WTC11 (cell line): ENCODE measurements around the gene ELFN2. TPM values are rescaled to one million over a fixed set of nuclear protein-coding genes. Genes with fewer than 3 reads are reported as not detected.

Source experiments
- ATAC-seq: fragments of 200-7000 bp; cut with Tn5 transposase; 2 replicates; pipeline ENCODE4 v1.10.0; 2021; ENCODE audit warnings: mild to moderate bottlenecking, moderate library complexity
- CTCF ChIA-PET: fragments of 300-600 bp; sonication (Branson Sonifier 250); formaldehyde crosslinking; loops from one replicate; lab custom pipeline; 2021; ENCODE audit warnings: antibody characterized with exemption; lab: Charles Lee
- POLR2A ChIA-PET: fragments of 350-600 bp; sonication (Branson Sonifier 250); formaldehyde crosslinking; loops from one replicate; lab custom pipeline; 2021; ENCODE audit warnings: antibody characterized with exemption; lab: Charles Lee
- DNase-seq: peaks from one replicate; pipeline ENCODE4 v3.0.0; 2021; ENCODE audit warnings: low spot score
- H3K27ac Mint-ChIP-seq: 2 replicates; pipeline ENCODE4 v1.8.0; 2021; ENCODE audit warnings: mixed read lengths
- H3K27me3 Mint-ChIP-seq: 2 replicates; pipeline ENCODE4 v1.8.0; 2021; ENCODE audit warnings: low read depth, mild to moderate bottlenecking, moderate library complexity, mixed read lengths
- H3K36me3 Mint-ChIP-seq: 2 replicates; pipeline ENCODE4 v1.8.0; 2021; ENCODE audit warnings: mixed read lengths
- H3K4me1 Mint-ChIP-seq: 2 replicates; pipeline ENCODE4 v1.8.0; 2022; ENCODE audit warnings: mixed read lengths
- H3K4me3 Mint-ChIP-seq: 2 replicates; pipeline ENCODE4 v1.8.0; 2021; ENCODE audit warnings: mild to moderate bottlenecking, moderate library complexity, mixed read lengths
- H3K9me3 Mint-ChIP-seq: 2 replicates; pipeline ENCODE4 v1.8.0; 2021; ENCODE audit warnings: mixed read lengths
- CBFB ChIP-seq: sonication (generic); formaldehyde crosslinking; IDR thresholded peaks from 2 replicates; pipeline ENCODE4 v1.8.1; 2022; ENCODE audit warnings: mild to moderate bottlenecking, low read depth, missing genetic modification reagents
- JUN ChIP-seq: sonication (generic); formaldehyde crosslinking; IDR thresholded peaks from 2 replicates; pipeline ENCODE4 v1.8.0; 2023; ENCODE audit warnings: mild to moderate bottlenecking, missing genetic modification reagents
- MXD4 ChIP-seq: fragments of 250-450 bp; sonication (Bioruptor Pico); IDR thresholded peaks from 2 replicates; pipeline ENCODE4 v1.8.0; 2021; ENCODE audit warnings: mild to moderate bottlenecking, moderate library complexity, borderline replicate concordance
- NR1H2 ChIP-seq: sonication (generic); formaldehyde crosslinking; IDR thresholded peaks from 2 replicates; pipeline ENCODE4 v1.9.0; 2021; ENCODE audit warnings: mild to moderate bottlenecking, moderate library complexity, missing genetic modification reagents
- RORB ChIP-seq: fragments of 250-450 bp; sonication (Bioruptor Pico); IDR thresholded peaks from 2 replicates; pipeline ENCODE4 v1.9.0; 2021; ENCODE audit warnings: mild to moderate bottlenecking
- ZNF138 ChIP-seq: sonication (generic); formaldehyde crosslinking; conservative IDR thresholded peaks from 2 replicates; pipeline ENCODE4 v1.8.1; 2022; ENCODE audit warnings: mild to moderate bottlenecking, moderate library complexity, missing genetic modification reagents
- ZNF423 ChIP-seq: fragments of 250-450 bp; sonication (Bioruptor Pico); IDR thresholded peaks from 2 replicates; pipeline ENCODE4 v2.1.2; 2022; ENCODE audit warnings: mild to moderate bottlenecking, moderate library complexity
- total RNA-seq: library from RNA; stranded (reverse); gene quantifications from 3 replicates; pipeline ENCODE4 v1.2.3, GENCODE V29; 2021
- TF ChIP-seq, protein P1 (sequence below): fragments of 250-450 bp; sonication (Bioruptor Pico); IDR thresholded peaks from 2 replicates; pipeline ENCODE4 v1.9.0; 2021; ENCODE audit warnings: moderate library complexity, mild to moderate bottlenecking, inconsistent platforms, borderline replicate concordance
- TF ChIP-seq, protein P2 (sequence below): fragments of 200-600 bp; IDR thresholded peaks from 2 replicates; pipeline ENCODE4 v1.8.0; 2022; ENCODE audit warnings: antibody characterized with exemption
- TF ChIP-seq, protein P3 (sequence below): fragments of 250-450 bp; sonication (Bioruptor Pico); IDR thresholded peaks from 2 replicates; pipeline ENCODE4 v2.1.2; 2022; ENCODE audit warnings: mild to moderate bottlenecking, moderate library complexity
- TF ChIP-seq, protein P4 (sequence below): sonication (generic); formaldehyde crosslinking; IDR thresholded peaks from 2 replicates; pipeline ENCODE4 v1.8.1; 2023; ENCODE audit warnings: mild to moderate bottlenecking, missing genetic modification reagents, borderline replicate concordance
- TF ChIP-seq, protein P5 (sequence below): sonication (generic); formaldehyde crosslinking; IDR thresholded peaks from 2 replicates; pipeline ENCODE4 v1.8.1; 2023; ENCODE audit warnings: mild to moderate bottlenecking, missing genetic modification reagents
- TF ChIP-seq, protein P6 (sequence below): sonication (generic); formaldehyde crosslinking; IDR thresholded peaks from 2 replicates; pipeline ENCODE4 v1.8.0; 2022; ENCODE audit warnings: missing genetic modification reagents
- TF ChIP-seq, protein P7 (sequence below): sonication (generic); formaldehyde crosslinking; IDR thresholded peaks from 2 replicates; pipeline ENCODE4 v1.8.1; 2023; ENCODE audit warnings: mild to moderate bottlenecking, missing genetic modification reagents, moderate library complexity

Gene ELFN2
- total RNA-seq, 1 experiment from 2014 or later: 0.87 TPM

DNA sequence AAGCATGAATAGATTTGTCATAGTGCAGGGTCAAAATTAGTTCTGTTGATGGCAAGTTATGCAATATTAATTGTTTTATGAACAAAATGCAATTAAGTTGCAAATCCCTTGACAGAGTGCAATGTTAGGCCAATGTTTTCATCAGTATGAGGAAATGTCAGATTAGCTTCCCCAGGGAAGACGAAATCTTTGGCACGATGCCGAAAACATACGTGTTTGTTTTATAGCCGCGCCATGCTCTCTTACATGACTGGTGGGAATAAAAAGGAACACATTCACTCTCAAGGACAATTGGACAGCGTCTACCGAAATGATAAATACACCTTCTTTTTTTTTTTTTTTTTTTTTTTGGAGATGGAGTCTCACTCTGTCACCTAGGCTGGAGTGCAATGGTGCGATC, 31.9 kb upstream of the ELFN2 start (continued):
- TF ChIP-seq, protein P1, sequence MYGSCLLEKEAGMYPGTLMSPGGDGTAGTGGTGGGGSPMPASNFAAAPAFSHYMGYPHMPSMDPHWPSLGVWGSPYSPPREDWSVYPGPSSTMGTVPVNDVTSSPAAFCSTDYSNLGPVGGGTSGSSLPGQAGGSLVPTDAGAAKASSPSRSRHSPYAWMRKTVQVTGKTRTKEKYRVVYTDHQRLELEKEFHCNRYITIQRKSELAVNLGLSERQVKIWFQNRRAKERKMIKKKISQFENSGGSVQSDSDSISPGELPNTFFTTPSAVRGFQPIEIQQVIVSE (CRISPR knock-in tag): no peak

DNA sequence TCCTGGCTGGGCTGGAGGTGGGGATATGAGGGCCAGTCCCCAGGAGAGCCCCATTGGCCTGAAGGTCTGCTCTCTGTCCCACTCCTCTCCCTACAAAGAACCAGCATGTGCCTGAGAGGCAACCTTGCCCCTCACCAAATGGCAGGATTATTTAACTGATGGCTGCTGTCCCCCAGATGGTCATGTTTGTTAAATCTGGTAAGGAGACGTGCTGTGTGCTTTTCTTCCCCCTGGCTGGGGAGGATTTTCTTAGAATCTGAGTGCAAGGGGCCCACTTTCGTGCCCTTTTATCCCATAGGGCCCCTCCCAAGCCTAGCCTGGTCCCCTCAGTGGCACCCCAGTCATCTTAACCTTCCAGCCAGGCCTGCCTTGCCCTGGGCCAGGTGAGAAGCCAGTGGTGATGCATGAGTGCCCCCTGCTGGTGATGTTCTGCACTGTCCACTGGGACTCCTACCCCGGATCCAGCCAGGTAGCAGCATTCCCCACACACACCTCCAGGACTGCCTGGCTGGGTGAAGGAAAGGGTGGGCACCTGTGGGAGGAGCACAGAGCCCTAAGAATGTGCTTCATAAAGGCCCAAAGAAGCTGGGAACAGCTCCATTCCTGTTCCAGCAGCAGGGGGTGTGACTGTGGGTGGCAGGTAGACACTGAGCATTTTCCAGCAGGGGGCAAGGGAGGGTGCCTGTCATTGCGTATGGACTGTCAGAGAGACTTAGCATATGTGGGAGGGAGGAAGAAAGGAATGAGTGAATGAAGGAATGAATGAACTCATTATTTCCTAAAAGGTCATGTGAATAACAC, 30.0 kb upstream of the ELFN2 start:
- TF ChIP-seq, protein P2, sequence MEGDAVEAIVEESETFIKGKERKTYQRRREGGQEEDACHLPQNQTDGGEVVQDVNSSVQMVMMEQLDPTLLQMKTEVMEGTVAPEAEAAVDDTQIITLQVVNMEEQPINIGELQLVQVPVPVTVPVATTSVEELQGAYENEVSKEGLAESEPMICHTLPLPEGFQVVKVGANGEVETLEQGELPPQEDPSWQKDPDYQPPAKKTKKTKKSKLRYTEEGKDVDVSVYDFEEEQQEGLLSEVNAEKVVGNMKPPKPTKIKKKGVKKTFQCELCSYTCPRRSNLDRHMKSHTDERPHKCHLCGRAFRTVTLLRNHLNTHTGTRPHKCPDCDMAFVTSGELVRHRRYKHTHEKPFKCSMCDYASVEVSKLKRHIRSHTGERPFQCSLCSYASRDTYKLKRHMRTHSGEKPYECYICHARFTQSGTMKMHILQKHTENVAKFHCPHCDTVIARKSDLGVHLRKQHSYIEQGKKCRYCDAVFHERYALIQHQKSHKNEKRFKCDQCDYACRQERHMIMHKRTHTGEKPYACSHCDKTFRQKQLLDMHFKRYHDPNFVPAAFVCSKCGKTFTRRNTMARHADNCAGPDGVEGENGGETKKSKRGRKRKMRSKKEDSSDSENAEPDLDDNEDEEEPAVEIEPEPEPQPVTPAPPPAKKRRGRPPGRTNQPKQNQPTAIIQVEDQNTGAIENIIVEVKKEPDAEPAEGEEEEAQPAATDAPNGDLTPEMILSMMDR: peak; percentile 96
- peak; percentile 29; the same call in 1 of the 2 replicates for TF ChIP-seq ZNF423 (CRISPR knock-in tag)
- TF ChIP-seq, protein P3, sequence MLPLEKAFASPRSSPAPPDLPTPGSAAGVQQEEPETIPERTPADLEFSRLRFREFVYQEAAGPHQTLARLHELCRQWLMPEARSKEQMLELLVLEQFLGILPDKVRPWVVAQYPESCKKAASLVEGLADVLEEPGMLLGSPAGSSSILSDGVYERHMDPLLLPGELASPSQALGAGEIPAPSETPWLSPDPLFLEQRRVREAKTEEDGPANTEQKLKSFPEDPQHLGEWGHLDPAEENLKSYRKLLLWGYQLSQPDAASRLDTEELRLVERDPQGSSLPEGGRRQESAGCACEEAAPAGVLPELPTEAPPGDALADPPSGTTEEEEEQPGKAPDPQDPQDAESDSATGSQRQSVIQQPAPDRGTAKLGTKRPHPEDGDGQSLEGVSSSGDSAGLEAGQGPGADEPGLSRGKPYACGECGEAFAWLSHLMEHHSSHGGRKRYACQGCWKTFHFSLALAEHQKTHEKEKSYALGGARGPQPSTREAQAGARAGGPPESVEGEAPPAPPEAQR (CRISPR knock-in tag): no peak
- TF ChIP-seq ZNF138 (CRISPR knock-in tag): 0 out of 2 replicates have a peak, but pooled peaks have one; percentile 25
- peak; percentile 71; the same call in 1 of the 2 replicates for TF ChIP-seq CBFB (CRISPR knock-in tag)
- TF ChIP-seq NR1H2 (CRISPR knock-in tag): no peak
- no peaks in the 10 kb centered on the region for H3K27me3 Mint-ChIP-seq
- ChIA-PET POLR2A (no interaction called here), CTCF (interaction anchor here (0.5 to 3.3 kb wide), 19 partner anchors 8 to 389 kb away, joined by 3 to 18 read pairs (median 5); no protein-coding TSS in a partner anchor)
- no peaks in the 10 kb centered on the region for H3K36me3 Mint-ChIP-seq
- no peak overlapping the region for H3K4me3 Mint-ChIP-seq
- no peaks in the 10 kb centered on the region for H3K9me3 Mint-ChIP-seq
- no peak overlapping the region for H3K27ac Mint-ChIP-seq
- ATAC-seq: peak; percentile 98
- peaks cover 2% of the 10 kb centered on the region; the same call in 1 of the 2 replicates for H3K4me1 Mint-ChIP-seq
- DNase-seq: peak; percentile 94

DNA sequence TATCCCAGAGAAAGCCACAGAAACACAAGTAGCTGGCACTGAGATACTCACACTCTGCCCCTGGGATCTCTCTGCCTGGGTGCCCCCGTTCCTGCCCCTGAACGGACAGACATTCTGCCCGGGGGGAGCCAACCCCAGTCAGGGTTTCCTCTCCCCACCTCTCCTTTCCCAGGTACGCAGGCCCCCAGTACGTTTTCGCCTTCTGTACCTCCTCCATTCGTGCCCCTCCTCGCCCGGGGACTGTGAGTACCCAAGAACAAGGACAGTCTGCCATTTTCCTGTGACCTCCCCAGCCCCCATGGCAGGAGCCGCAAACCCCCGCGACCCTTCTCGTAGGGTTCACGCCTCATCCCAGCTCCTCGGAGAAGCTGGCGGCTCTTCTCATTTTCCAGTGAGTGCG, 29.1 kb upstream of the ELFN2 start:
- Mint-ChIP-seq H3K4me1 (peaks cover 2% of the 10 kb centered on the region; the same call in 1 of the 2 replicates), H3K4me3 (no peak overlapping the region), H3K36me3 (no peaks in the 10 kb centered on the region), H3K27ac (no peak overlapping the region)
- no peak for ATAC-seq
- DNase-seq: no peak
- ChIA-PET POLR2A (interaction anchor here (0.5 kb wide), 1 partner anchor 188 kb away, joined by 3 read pairs; no protein-coding TSS in a partner anchor), CTCF (interaction anchor here (0.6 to 3.3 kb wide), 18 partner anchors 15 to 290 kb away, joined by 3 to 17 read pairs (median 4); no protein-coding TSS in a partner anchor)
- TF ChIP-seq, protein P4, sequence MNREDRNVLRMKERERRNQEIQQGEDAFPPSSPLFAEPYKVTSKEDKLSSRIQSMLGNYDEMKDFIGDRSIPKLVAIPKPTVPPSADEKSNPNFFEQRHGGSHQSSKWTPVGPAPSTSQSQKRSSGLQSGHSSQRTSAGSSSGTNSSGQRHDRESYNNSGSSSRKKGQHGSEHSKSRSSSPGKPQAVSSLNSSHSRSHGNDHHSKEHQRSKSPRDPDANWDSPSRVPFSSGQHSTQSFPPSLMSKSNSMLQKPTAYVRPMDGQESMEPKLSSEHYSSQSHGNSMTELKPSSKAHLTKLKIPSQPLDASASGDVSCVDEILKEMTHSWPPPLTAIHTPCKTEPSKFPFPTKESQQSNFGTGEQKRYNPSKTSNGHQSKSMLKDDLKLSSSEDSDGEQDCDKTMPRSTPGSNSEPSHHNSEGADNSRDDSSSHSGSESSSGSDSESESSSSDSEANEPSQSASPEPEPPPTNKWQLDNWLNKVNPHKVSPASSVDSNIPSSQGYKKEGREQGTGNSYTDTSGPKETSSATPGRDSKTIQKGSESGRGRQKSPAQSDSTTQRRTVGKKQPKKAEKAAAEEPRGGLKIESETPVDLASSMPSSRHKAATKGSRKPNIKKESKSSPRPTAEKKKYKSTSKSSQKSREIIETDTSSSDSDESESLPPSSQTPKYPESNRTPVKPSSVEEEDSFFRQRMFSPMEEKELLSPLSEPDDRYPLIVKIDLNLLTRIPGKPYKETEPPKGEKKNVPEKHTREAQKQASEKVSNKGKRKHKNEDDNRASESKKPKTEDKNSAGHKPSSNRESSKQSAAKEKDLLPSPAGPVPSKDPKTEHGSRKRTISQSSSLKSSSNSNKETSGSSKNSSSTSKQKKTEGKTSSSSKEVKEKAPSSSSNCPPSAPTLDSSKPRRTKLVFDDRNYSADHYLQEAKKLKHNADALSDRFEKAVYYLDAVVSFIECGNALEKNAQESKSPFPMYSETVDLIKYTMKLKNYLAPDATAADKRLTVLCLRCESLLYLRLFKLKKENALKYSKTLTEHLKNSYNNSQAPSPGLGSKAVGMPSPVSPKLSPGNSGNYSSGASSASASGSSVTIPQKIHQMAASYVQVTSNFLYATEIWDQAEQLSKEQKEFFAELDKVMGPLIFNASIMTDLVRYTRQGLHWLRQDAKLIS: no peak
- TF ChIP-seq, protein P5, sequence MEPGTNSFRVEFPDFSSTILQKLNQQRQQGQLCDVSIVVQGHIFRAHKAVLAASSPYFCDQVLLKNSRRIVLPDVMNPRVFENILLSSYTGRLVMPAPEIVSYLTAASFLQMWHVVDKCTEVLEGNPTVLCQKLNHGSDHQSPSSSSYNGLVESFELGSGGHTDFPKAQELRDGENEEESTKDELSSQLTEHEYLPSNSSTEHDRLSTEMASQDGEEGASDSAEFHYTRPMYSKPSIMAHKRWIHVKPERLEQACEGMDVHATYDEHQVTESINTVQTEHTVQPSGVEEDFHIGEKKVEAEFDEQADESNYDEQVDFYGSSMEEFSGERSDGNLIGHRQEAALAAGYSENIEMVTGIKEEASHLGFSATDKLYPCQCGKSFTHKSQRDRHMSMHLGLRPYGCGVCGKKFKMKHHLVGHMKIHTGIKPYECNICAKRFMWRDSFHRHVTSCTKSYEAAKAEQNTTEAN: no peak
- no peak for TF ChIP-seq JUN (CRISPR knock-in tag)
- no peak for TF ChIP-seq MXD4 (CRISPR knock-in tag)
- TF ChIP-seq ZNF423 (CRISPR knock-in tag): no peak
- no peak for TF ChIP-seq RORB (CRISPR knock-in tag)
- TF ChIP-seq, protein P6, sequence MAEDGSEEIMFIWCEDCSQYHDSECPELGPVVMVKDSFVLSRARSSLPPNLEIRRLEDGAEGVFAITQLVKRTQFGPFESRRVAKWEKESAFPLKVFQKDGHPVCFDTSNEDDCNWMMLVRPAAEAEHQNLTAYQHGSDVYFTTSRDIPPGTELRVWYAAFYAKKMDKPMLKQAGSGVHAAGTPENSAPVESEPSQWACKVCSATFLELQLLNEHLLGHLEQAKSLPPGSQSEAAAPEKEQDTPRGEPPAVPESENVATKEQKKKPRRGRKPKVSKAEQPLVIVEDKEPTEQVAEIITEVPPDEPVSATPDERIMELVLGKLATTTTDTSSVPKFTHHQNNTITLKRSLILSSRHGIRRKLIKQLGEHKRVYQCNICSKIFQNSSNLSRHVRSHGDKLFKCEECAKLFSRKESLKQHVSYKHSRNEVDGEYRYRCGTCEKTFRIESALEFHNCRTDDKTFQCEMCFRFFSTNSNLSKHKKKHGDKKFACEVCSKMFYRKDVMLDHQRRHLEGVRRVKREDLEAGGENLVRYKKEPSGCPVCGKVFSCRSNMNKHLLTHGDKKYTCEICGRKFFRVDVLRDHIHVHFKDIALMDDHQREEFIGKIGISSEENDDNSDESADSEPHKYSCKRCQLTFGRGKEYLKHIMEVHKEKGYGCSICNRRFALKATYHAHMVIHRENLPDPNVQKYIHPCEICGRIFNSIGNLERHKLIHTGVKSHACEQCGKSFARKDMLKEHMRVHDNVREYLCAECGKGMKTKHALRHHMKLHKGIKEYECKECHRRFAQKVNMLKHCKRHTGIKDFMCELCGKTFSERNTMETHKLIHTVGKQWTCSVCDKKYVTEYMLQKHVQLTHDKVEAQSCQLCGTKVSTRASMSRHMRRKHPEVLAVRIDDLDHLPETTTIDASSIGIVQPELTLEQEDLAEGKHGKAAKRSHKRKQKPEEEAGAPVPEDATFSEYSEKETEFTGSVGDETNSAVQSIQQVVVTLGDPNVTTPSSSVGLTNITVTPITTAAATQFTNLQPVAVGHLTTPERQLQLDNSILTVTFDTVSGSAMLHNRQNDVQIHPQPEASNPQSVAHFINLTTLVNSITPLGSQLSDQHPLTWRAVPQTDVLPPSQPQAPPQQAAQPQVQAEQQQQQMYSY: no peak
- TF ChIP-seq, protein P7, sequence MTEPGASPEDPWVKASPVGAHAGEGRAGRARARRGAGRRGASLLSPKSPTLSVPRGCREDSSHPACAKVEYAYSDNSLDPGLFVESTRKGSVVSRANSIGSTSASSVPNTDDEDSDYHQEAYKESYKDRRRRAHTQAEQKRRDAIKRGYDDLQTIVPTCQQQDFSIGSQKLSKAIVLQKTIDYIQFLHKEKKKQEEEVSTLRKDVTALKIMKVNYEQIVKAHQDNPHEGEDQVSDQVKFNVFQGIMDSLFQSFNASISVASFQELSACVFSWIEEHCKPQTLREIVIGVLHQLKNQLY (CRISPR knock-in tag): no peak
- TF ChIP-seq, all 79 proteins: peak for 0
- Mint-ChIP-seq H3K9me3 (peaks cover 6% of the 10 kb centered on the region), H3K27me3 (no peaks in the 10 kb centered on the region)
